Muscle layer of duodenum (tissue), 2 donors: ENCODE results near the gene OSBPL1A.
A peak's percentile ranks its signal among the peaks of the same experiment; 100 is the strongest.

Source experiments
- H3K27ac ChIP-seq: one replicate; pipeline ENCODE4 v1.7.0; 2013; ENCODE audit warnings: mild to moderate bottlenecking, low read length
- H3K27me3 ChIP-seq: one replicate; pipeline ENCODE4 v1.7.0; 2013; ENCODE audit warnings: low read depth, mild to moderate bottlenecking, control low read depth, low read length
- H3K36me3 ChIP-seq, 2 donors: one replicate each; pipeline ENCODE4 v1.7.0; 2013; ENCODE audit warnings: low read length in 2 of 2, control low read depth in 1 of 2, mild to moderate bottlenecking in 1 of 2; ENCODE audit not compliant: insufficient read depth in 2 of 2, control insufficient read depth in 1 of 2
- H3K4me1 ChIP-seq, 2 donors: one replicate each; pipeline ENCODE4 v1.7.0; 2013; ENCODE audit warnings: low read length in 2 of 2, mild to moderate bottlenecking in 2 of 2, control low read depth in 1 of 2, moderate library complexity in 1 of 2; ENCODE audit not compliant: insufficient read depth in 2 of 2, control insufficient read depth in 1 of 2
- H3K4me3 ChIP-seq, 2 donors: one replicate each; pipeline ENCODE4 v1.7.0; 2013; ENCODE audit warnings: low read length in 2 of 2, low read depth in 1 of 2, mild to moderate bottlenecking in 1 of 2
- H3K9me3 ChIP-seq, 2 donors: one replicate each; pipeline ENCODE4 v1.7.0; 2013; ENCODE audit warnings: low read length in 2 of 2, control low read depth in 1 of 2, mild to moderate bottlenecking in 1 of 2; ENCODE audit not compliant: control insufficient read depth in 1 of 2
- donor health status: healthy.

Gene OSBPL1A

GRCh38 chr18:24214144-24214543, 183.5 kb downstream of the OSBPL1A start:
- no peaks in the 10 kb centered on the region for H3K27me3 ChIP-seq
- H3K27ac ChIP-seq = peak overlapping the region; percentile 53
- no peak overlapping the region for H3K4me3 ChIP-seq
- H3K4me1 ChIP-seq = peaks cover 17 to 20% of the 10 kb centered on the region in 2 donors
- H3K9me3 ChIP-seq = no peaks in the 10 kb centered on the region
- H3K36me3 ChIP-seq = no peaks in the 10 kb centered on the region

GRCh38 chr18:24212939-24213338, 184.7 kb downstream of the OSBPL1A start:
- Histone ChIP-seq H3K4me1 (peaks cover 17 to 20% of the 10 kb centered on the region in 2 donors), H3K4me3 (no peak overlapping the region), H3K27ac (peak overlapping the region; percentile 17), H3K27me3 (no peaks in the 10 kb centered on the region), H3K9me3 (no peaks in the 10 kb centered on the region), H3K36me3 (no peaks in the 10 kb centered on the region)

GRCh38 chr18:24209558-24209957, 188.1 kb downstream of the OSBPL1A start:
- no peak overlapping the region for H3K27ac ChIP-seq
- H3K4me1 ChIP-seq = peaks cover 5 to 8% of the 10 kb centered on the region in 2 donors
- no peaks in the 10 kb centered on the region for H3K27me3 ChIP-seq
- H3K4me3 ChIP-seq = no peak overlapping the region
- no peaks in the 10 kb centered on the region for H3K36me3 ChIP-seq
- H3K9me3 ChIP-seq = no peaks in the 10 kb centered on the region

- no peak overlapping the region for H3K4me3 ChIP-seq
- no peaks in the 10 kb centered on the region for H3K4me1 ChIP-seq
- H3K27me3 ChIP-seq = no peaks in the 10 kb centered on the region
- H3K27ac ChIP-seq = no peak overlapping the region
- H3K36me3 ChIP-seq = no peaks in the 10 kb centered on the region
- H3K9me3 ChIP-seq = no peaks in the 10 kb centered on the region
These were observed 189.2 kb downstream of the OSBPL1A start for GRCh38 chr18:24208270-24209035.

- Histone ChIP-seq H3K27ac (no peak overlapping the region), H3K27me3 (no peaks in the 10 kb centered on the region), H3K4me3 (no peak overlapping the region), H3K4me1 (peaks cover 0 to 4% of the 10 kb centered on the region in 2 donors), H3K36me3 (no peaks in the 10 kb centered on the region), H3K9me3 (no peaks in the 10 kb centered on the region)
These were observed 192.7 kb downstream of the OSBPL1A start for GRCh38 chr18:24204904-24205303.

GRCh38 chr18:24201699-24202687, 195.6 kb downstream of the OSBPL1A start:
- H3K27ac ChIP-seq = no peak overlapping the region
- H3K4me3 ChIP-seq = no peak overlapping the region
- H3K36me3 ChIP-seq = no peaks in the 10 kb centered on the region
- H3K4me1 ChIP-seq = peaks cover 0 to 9% of the 10 kb centered on the region in 2 donors
- no peaks in the 10 kb centered on the region for H3K9me3 ChIP-seq
- no peaks in the 10 kb centered on the region for H3K27me3 ChIP-seq

- H3K27me3 ChIP-seq = no peaks in the 10 kb centered on the region
- H3K27ac ChIP-seq = no peak overlapping the region
- no peaks in the 10 kb centered on the region for H3K36me3 ChIP-seq
- H3K4me1 ChIP-seq = peaks cover 0 to 9% of the 10 kb centered on the region in 2 donors
- no peak overlapping the region for H3K4me3 ChIP-seq
- H3K9me3 ChIP-seq = no peaks in the 10 kb centered on the region
These were observed 196.9 kb downstream of the OSBPL1A start for GRCh38 chr18:24200494-24201290.

- Histone ChIP-seq H3K4me1 (peaks cover 0 to 9% of the 10 kb centered on the region in 2 donors), H3K9me3 (no peaks in the 10 kb centered on the region), H3K27me3 (no peaks in the 10 kb centered on the region), H3K36me3 (no peaks in the 10 kb centered on the region), H3K27ac (peak overlapping the region; percentile 9), H3K4me3 (no peak overlapping the region)
These were observed 198.2 kb downstream of the OSBPL1A start for GRCh38 chr18:24199372-24199962.

GRCh38 chr18:24198461-24198860, 199.2 kb downstream of the OSBPL1A start:
- no peak overlapping the region for H3K4me3 ChIP-seq
- H3K4me1 ChIP-seq = peaks cover 0 to 9% of the 10 kb centered on the region in 2 donors
- H3K27me3 ChIP-seq = no peaks in the 10 kb centered on the region
- H3K36me3 ChIP-seq = no peaks in the 10 kb centered on the region
- H3K9me3 ChIP-seq = no peaks in the 10 kb centered on the region
- no peak overlapping the region for H3K27ac ChIP-seq

- Histone ChIP-seq H3K9me3 (no peaks in the 10 kb centered on the region), H3K27me3 (no peaks in the 10 kb centered on the region), H3K4me3 (no peak overlapping the region), H3K4me1 (peaks cover 0 to 9% of the 10 kb centered on the region in 2 donors), H3K36me3 (no peaks in the 10 kb centered on the region), H3K27ac (no peak overlapping the region)
These were observed 200.2 kb downstream of the OSBPL1A start for GRCh38 chr18:24197412-24197811.
